GM18517 (cell line): ENCODE data around the gene ZNF324B.
"Not testable (repeated sequence)": the region's sequence is repeated elsewhere in the genome, so short reads cannot be mapped to it uniquely, and the experiment has no call there.

ENCODE experiments used
- ATAC-seq: cut with Tn5 transposase; IDR thresholded peaks from one replicate; pipeline ENCODE4 v1.9.1; 2021; ENCODE audit warnings: mild to moderate bottlenecking, moderate library complexity; ENCODE audit not compliant: unreplicated experiment

Gene ZNF324B

DNA sequence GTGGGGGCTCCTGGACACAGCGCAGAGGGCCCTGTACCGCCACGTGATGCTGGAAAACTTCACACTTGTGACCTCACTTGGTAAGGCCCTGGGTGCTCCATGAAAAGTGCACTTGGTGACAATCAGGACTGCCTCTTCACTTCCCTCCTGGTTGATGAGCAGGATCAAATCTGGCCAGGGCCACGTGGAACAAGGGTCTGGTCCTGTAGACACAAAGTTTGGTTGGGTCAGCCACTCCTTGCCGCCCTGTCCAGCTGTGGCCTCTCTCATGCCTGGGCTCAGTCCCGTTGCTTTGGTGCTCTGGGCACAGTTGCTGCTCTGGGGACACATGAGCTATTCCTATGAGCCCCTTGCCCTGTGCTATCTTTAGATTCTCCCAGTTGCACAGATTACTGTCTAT, 2.3 kb downstream of the ZNF324B start:
- no peak for ATAC-seq

GRCh38 chr19:58455306-58455705, 3.9 kb downstream of the ZNF324B start:
- no peak for ATAC-seq

DNA sequence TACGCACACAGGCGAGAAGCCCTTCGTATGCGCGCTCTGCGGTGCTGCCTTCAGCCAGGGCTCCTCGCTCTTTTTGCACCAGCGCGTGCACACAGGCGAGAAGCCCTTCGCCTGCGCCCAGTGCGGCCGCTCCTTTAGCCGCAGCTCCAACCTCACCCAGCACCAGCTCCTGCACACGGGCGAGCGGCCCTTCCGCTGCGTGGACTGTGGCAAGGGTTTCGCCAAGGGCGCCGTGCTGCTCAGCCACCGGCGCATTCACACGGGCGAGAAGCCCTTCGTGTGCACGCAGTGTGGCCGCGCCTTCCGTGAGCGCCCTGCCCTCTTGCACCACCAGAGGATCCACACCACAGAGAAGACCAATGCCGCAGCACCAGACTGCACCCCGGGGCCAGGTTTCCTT, 4.7 kb downstream of the ZNF324B start:
- ATAC-seq = no peak

DNA sequence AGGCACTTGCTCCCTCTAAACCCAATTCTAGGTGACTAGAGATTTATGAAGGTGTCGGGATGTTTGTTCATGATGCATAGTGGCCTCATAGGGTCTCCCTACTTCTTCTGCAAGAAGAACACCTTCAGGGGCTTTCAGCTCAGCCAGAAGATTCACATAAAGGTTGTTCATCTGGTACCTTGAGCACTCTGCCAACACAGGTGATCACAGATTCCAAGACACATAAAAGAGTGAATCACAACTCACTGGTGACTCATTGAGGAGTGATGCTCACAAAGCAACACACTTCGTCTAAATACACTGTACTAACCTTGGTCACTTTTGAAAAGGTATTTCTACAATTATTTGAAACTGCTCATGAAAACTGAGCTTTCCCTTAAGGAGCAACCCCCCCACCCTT, 8.6 kb downstream of the ZNF324B start:
- no peak for ATAC-seq

GRCh38 chr19:58466089-58466759, 14.8 kb downstream of the ZNF324B start:
- ATAC-seq = no peak

- peak; percentile 78 for ATAC-seq
Observed at GRCh38 chr19:58466760-58467589, 15.6 kb downstream of the ZNF324B start, which contains the start of gene ZNF324. ZNF324 (plus strand) TSS chr19:58467080; CDS start chr19:58469186, 2,106 bp downstream.

DNA sequence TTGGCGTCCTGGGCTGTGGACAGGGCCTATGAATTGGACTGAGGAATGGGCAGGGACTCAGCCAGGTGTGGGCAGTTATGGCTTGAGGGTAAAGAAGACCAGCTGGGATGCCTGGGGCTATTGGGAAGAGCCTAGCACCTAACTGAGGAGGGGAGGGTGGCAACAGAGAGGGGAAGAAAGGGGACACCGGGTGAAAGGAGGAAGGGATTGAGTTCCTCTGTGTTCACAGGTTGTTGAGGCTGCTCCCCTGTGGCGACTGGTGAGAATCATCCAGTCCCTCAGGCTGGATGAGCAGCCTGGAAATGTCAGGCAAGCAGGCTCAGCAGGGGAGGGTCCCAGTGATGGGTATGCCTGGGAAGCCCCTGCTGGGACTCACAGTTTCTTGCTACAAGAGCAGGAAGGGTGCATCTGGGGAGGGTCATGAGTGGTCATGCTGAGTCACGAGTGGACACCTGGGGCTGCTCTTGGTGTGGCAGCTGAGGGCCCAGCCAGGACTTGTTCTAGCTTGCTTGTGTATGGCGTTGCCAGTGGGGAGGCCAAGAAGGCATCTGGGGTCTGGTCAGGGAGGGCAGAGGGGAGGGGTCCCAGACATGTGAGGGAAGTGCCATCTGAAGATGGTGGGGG, 16.9 kb downstream of the ZNF324B start:
- no peak for ATAC-seq

- ATAC-seq = no peak
Observed at GRCh38 chr19:58469241-58470013, 18.0 kb downstream of the ZNF324B start.

GRCh38 chr19:58470837-58471543, 19.6 kb downstream of the ZNF324B start:
- ATAC-seq = not testable (repeated sequence)

DNA sequence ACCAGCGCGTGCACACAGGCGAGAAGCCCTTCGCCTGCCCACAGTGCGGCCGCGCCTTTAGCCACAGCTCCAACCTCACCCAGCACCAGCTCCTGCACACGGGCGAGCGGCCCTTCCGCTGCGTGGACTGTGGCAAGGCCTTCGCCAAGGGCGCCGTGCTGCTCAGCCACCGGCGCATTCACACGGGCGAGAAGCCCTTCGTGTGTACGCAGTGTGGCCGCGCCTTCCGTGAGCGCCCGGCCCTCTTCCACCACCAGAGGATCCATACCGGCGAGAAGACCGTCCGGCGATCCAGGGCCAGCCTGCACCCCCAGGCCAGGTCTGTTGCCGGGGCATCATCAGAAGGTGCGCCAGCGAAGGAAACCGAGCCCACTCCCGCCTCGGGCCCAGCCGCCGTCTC, 20.3 kb downstream of the ZNF324B start:
- no peak for ATAC-seq

DNA sequence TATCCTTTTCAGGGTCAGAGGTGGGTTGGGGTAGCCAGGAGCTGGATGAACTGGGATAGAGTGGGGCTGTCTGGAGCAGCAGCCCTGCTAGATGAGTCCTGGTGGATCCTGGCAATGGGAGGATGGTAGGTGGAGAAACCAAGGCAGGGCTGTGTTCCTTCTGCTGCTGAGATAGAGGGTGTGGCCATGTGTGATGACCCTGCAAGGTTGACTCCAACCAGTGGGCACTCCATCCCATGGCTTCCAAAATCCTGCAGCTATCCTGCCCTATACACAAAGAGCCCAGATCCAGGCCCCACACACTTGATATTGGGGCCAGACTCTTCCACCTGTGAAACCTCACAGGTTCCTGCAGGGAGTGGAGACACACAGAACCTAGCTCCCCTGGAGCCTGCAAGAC, 22.4 kb downstream of the ZNF324B start:
- no peak for ATAC-seq

GRCh38 chr19:58474291-58474996, 23.0 kb downstream of the ZNF324B start:
- ATAC-seq = no peak

- ATAC-seq = no peak
Observed at GRCh38 chr19:58474997-58475713, 23.7 kb downstream of the ZNF324B start.

DNA sequence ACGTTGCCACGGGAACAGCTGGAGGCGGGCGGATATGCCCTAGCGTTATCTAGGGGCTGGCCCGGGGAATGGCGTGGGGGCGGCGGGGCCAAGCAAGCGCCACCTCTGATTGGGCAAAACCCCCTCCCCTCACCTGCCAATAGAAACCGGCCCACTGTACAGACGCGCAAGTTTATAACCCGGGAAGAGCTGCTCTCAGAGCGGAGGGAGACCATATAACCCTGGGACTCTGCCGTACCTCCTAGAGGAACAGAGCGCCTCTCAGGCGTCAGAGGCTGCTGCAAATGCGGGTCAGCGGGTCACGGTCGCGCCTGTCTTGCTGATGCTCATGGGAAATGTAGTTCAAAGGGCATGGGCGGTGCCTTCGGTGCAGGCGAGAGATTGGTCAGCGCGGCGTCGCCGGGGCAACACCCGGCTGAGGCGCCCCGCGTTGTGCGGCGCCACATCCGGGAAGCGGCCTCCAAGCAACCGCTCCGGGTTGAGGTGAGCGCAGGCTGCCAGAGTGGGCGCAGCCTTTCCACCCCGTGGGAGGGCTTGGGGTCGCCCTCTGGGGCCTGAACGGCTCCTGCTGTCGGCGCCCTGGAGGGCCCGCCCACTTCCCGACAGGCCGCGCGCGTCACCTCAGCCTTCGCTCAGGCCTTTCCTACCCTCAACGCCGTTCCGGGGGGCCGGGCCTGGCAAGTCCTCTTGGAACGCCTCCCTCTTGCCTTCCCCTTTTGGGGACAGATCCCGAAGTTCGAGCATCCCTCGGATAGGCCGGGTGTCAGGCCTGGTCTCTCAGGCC, 24.5 kb downstream of the ZNF324B start, which contains the start of gene ZNF446:
ZNF446 (plus strand) TSS at position 639 of the 784 bp plus-strand sequence. CDS start 867 bp downstream, outside the sequence.
- peak; percentile 81 for ATAC-seq

DNA sequence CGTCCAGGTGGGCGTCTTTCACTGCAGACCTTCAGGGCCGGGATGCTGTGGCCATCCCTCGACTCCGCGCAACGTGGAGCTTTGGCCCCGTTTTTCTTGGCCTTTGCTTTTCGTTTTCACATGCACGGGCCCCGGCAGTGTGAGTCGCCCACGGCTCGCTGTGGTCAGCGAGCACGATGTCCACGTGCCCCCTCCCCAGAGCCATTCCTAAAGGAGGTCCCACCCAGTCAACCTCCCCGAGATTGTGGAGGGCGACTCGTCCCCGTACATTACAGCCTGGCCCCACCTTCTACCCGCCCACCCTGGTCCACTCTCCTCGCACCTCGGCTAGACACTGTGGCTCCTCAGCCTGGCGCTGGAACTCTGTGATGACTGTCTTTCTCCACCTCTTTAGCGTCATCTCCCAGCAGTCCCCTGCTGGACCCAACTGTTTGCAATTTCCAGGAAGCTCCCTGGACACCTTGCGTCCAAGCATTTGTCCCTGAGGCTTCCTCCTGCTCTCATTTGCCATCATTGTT, 25.1 kb downstream of the ZNF324B start:
- ATAC-seq = no peak

- no peak for ATAC-seq
Observed at GRCh38 chr19:58477130-58477529, 25.7 kb downstream of the ZNF324B start.

DNA sequence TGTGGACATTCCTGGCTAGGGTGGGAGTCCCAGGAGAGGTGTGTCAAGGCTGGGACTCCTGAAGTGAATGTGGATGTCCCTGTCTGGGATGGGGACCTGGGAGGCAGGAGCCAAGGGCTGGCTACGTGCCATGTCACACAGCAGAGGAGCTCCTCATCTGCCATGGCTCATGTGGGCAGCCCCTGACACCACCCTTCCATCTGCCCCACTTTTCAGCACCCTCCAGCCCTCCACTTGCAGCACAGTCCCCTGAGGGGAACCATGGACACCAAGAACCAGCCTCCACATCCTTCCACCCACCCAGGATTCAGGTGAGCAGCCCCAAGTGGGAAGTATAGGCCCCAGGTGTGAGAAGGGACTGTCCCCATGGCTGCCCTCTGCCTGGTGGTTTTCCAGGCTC, 26.4 kb downstream of the ZNF324B start:
- no peak for ATAC-seq

GRCh38 chr19:58479303-58479702, 27.9 kb downstream of the ZNF324B start:
- no peak for ATAC-seq
